DOHH2 (cell line): ENCODE measurements around the gene NR5A2.

ENCODE experiments used
- EZH2phosphoT487 ChIP-seq: fragments of 200-600 bp; sonication (generic); IDR thresholded peaks from 2 replicates; pipeline ENCODE4 v1.6.1; 2017; ENCODE audit warnings: borderline replicate concordance, mild to moderate bottlenecking, antibody characterized with exemption, low read length, moderate library complexity, mixed read lengths
- TF ChIP-seq, protein P1 (sequence below): fragments of 200-600 bp; sonication (generic); IDR thresholded peaks from one replicate; pipeline ENCODE4 v1.5.1; 2014; ENCODE audit warnings: antibody characterized with exemption, mild to moderate bottlenecking, low read depth, low read length; ENCODE audit not compliant: poor library complexity, severe bottlenecking

DNA sequence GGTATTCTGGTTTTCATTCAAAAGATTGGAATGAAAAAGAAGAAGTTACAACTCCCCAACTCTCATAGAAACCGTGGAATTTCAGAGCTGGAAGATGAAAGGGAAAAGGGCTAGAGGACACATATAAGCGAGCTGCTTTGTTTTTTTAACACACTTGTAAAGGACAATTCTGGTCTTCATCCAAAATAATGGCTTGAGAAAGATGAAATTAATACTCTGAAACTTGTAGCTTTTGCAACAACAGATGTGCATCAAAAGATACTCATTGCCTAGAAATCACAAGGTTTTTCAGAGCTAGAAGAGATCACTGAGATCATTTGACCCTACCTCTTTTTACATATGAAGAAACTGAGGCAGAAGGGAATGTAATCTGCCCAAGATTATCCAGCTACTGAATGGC lies 25.6 kb downstream of the NR5A2 start:
- TF ChIP-seq, protein P1, sequence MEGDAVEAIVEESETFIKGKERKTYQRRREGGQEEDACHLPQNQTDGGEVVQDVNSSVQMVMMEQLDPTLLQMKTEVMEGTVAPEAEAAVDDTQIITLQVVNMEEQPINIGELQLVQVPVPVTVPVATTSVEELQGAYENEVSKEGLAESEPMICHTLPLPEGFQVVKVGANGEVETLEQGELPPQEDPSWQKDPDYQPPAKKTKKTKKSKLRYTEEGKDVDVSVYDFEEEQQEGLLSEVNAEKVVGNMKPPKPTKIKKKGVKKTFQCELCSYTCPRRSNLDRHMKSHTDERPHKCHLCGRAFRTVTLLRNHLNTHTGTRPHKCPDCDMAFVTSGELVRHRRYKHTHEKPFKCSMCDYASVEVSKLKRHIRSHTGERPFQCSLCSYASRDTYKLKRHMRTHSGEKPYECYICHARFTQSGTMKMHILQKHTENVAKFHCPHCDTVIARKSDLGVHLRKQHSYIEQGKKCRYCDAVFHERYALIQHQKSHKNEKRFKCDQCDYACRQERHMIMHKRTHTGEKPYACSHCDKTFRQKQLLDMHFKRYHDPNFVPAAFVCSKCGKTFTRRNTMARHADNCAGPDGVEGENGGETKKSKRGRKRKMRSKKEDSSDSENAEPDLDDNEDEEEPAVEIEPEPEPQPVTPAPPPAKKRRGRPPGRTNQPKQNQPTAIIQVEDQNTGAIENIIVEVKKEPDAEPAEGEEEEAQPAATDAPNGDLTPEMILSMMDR, result no peak
- no peak for TF ChIP-seq EZH2phosphoT487
